SH-SY5Y (cell line): ENCODE measurements around the gene CPNE4.

Experiments
- GATA2 ChIP-seq: IDR thresholded peaks from 2 replicates; pipeline ENCODE4 v1.6.1; 2011; ENCODE audit warnings: mild to moderate bottlenecking, low read depth, low read length
- GATA3 ChIP-seq: IDR thresholded peaks from 2 replicates; pipeline ENCODE4 v1.6.1; 2011; ENCODE audit warnings: low read depth, mild to moderate bottlenecking, low read length, moderate library complexity

DNA sequence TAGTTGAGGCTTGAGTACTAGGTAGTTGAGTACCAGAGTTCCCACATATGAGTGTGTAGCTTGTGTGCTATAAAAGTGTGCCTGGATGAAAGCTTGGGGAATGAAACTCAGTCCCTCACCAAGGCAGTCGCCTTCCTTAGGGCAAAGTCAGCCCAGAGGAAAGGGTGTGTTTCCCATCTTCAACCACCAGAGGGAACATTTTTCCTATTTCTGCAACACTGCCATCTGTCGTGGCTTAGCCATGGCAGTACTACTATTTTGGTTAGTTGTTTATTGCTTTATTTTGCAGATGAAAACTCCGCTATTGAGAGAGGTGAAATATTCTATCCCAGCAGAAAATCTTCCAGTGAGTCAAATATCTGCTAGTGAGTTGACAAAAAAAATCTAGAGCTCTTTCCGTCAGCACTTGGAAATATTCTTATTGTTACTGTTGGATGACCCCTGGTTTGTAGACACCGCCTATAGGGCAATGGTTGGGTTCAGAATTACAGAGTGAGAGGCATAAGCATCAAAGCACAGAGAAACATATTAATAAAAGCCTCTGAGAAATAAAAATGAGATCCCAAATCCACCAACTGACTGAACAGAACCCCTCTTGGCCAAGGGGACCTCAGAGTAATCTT is 239.9 kb downstream of the CPNE4 start:
- no peak for TF ChIP-seq GATA3
- TF ChIP-seq GATA2: no peak
